ENCODE data around the gene LONP1. TPM values are rescaled to one million over a fixed set of nuclear protein-coding genes. Genes with fewer than 3 reads are reported as not detected.

The LONP1 gene
- polyA plus RNA-seq, 2 of the 4 experiments (the other 2 are of a cell fraction), result 42.7 to 68.9 TPM

DNA sequence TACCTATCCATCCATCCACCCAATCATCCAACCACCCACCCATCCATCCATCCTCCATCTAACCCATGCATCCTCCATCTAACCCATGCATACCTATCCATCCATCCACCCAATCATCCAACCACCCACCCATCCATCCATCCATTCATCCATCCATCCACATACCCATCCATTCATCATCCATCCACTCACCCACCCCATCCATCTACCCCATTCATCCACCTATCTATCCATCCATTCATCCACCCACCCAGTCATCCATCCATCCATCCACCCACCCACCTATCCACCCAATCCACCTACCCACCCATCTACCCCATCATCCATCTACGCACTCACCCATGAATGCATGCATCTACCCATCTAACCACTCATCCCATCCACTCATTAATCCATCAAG, 46.2 kb downstream of the LONP1 start:
- CTCF ChIA-PET, result no interaction called here
- DNase-seq (ENCODE audit: low read depth in 1 of 2, low spot score in 1 of 2) (no peak), ATAC-seq (no peak), FAIRE-seq (no peak)
- Histone ChIP-seq H3K9me3 (no peaks in the 10 kb centered on the region), H3K4me1 (no peaks in the 10 kb centered on the region), H3K4me3 (no peak overlapping the region), H3K27ac (no peak overlapping the region), H3K4me2 (no peak overlapping the region)
- TF ChIP-seq CBX2 (IDR thresholded peaks at IDR 0.05; ENCODE audit: borderline replicate concordance, low read depth) (no peak), RAD21 (conservative IDR thresholded peaks at IDR 0.05 in 1 of 2, IDR thresholded peaks at IDR 0.05 in 1 of 2) (no peak), SMC3 (IDR thresholded peaks at IDR 0.05) (no peak), HOXA7 (CRISPR knock-in tag; IDR thresholded peaks at IDR 0.05) (no peak), MYC (IDR thresholded peaks at IDR 0.05; ENCODE audit: borderline replicate concordance, low read length) (no peak), FOXS1 (CRISPR knock-in tag; IDR thresholded peaks at IDR 0.05) (no peak), CHD4 (IDR thresholded peaks at IDR 0.05; ENCODE audit: borderline replicate concordance) (no peak), FOSL2 (IDR thresholded peaks at IDR 0.05) (no peak), FOSL2 (CRISPR knock-in tag; IDR thresholded peaks at IDR 0.05) (no peak), SREBF2 (IDR thresholded peaks at IDR 0.05) (no peak), RFX5 (IDR thresholded peaks at IDR 0.05) (no peak), JUNB (IDR thresholded peaks at IDR 0.05) (no peak), RNF2 (IDR thresholded peaks at IDR 0.05; ENCODE audit: borderline replicate concordance, low read depth) (no peak)
- TF ChIP-seq, protein P1, sequence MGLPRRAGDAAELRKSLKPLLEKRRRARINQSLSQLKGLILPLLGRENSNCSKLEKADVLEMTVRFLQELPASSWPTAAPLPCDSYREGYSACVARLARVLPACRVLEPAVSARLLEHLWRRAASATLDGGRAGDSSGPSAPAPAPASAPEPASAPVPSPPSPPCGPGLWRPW (IDR thresholded peaks at IDR 0.05), result no peak
- TF ChIP-seq, protein P2, sequence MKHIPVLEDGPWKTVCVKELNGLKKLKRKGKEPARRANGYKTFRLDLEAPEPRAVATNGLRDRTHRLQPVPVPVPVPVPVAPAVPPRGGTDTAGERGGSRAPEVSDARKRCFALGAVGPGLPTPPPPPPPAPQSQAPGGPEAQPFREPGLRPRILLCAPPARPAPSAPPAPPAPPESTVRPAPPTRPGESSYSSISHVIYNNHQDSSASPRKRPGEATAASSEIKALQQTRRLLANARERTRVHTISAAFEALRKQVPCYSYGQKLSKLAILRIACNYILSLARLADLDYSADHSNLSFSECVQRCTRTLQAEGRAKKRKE (CRISPR knock-in tag; IDR thresholded peaks at IDR 0.05; ENCODE audit: low read depth), result no peak
- 100% methylated on average over 1 of the region's 1 CpG for WGBS (ENCODE audit: missing lambda C conversion rate)
- POLR2A ChIA-PET, result no interaction called here

DNA sequence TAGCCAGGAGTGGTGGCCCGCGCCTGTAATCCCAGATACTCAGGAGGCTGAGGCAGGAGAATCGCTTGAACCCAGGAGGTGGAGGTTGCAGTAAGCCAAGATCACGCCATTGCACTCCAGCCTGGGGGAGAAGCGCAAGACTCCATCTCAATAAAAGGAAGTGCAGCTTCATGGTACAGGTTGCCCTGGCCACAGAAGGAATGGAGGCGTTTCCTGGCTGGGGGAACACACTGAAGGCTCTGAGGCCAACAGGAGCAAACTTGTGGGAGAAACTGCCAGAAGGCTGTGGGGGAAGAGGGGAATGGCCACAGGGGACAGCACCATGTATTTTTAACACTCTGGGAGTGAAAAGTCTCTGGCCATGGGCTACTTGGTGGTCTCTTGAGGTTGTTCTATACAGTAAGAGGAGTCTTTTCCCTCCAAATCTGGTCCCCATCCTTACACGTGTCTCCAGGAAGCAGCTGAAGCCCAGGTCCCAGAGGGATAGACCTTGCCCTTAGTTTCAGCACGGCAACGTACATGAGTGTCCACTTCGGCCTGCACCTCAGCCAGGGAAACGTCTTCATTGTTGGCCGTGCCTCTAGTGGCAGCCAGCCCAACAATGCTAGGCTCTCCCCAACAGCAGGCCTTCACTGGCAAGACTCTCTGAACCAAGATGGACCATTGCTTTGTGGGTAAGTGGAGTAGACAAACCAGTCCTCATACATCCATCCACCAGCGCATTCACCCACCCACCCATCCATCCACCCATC, 47.1 kb downstream of the LONP1 start:
- H3K4me3 ChIP-seq, result no peak overlapping the region
- H3K4me1 ChIP-seq, result no peaks in the 10 kb centered on the region
- no peak overlapping the region for H3K27ac ChIP-seq
- ChIA-PET POLR2A (no interaction called here), CTCF (no interaction called here)
- H3K9me3 ChIP-seq, result no peaks in the 10 kb centered on the region
- FAIRE-seq (no peak), DNase-seq (ENCODE audit: low read depth in 1 of 2, low spot score in 1 of 2) (no peak), ATAC-seq (no peak)
- H3K4me2 ChIP-seq, result no peak overlapping the region
- TF ChIP-seq CBX8 (IDR thresholded peaks at IDR 0.05), result no peak
- TF ChIP-seq, protein P3, sequence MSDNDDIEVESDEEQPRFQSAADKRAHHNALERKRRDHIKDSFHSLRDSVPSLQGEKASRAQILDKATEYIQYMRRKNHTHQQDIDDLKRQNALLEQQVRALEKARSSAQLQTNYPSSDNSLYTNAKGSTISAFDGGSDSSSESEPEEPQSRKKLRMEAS (IDR thresholded peaks at IDR 0.05), result no peak
- TF ChIP-seq POLR2AphosphoS2 (conservative IDR thresholded peaks at IDR 0.05; ENCODE audit: low read length), result no peak
- TF ChIP-seq, protein P4, sequence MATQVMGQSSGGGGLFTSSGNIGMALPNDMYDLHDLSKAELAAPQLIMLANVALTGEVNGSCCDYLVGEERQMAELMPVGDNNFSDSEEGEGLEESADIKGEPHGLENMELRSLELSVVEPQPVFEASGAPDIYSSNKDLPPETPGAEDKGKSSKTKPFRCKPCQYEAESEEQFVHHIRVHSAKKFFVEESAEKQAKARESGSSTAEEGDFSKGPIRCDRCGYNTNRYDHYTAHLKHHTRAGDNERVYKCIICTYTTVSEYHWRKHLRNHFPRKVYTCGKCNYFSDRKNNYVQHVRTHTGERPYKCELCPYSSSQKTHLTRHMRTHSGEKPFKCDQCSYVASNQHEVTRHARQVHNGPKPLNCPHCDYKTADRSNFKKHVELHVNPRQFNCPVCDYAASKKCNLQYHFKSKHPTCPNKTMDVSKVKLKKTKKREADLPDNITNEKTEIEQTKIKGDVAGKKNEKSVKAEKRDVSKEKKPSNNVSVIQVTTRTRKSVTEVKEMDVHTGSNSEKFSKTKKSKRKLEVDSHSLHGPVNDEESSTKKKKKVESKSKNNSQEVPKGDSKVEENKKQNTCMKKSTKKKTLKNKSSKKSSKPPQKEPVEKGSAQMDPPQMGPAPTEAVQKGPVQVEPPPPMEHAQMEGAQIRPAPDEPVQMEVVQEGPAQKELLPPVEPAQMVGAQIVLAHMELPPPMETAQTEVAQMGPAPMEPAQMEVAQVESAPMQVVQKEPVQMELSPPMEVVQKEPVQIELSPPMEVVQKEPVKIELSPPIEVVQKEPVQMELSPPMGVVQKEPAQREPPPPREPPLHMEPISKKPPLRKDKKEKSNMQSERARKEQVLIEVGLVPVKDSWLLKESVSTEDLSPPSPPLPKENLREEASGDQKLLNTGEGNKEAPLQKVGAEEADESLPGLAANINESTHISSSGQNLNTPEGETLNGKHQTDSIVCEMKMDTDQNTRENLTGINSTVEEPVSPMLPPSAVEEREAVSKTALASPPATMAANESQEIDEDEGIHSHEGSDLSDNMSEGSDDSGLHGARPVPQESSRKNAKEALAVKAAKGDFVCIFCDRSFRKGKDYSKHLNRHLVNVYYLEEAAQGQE (IDR thresholded peaks at IDR 0.05), result no peak
- TF ChIP-seq SMC3 (IDR thresholded peaks at IDR 0.05), result no peak
- TF ChIP-seq JUNB (IDR thresholded peaks at IDR 0.05), result no peak
- TF ChIP-seq CHD2 (IDR thresholded peaks at IDR 0.05; ENCODE audit: low read length, partially characterized antibody), result no peak
- TF ChIP-seq NR3C1 (IDR thresholded peaks at IDR 0.05), result no peak
- TF ChIP-seq HOXB5 (CRISPR knock-in tag; IDR thresholded peaks at IDR 0.05), result no peak
- TF ChIP-seq GATA3 (IDR thresholded peaks at IDR 0.05; ENCODE audit: borderline replicate concordance), result no peak
- TF ChIP-seq HDAC2 (IDR thresholded peaks at IDR 0.05), result no peak
- no peak for TF ChIP-seq ZSCAN20 (CRISPR knock-in tag; IDR thresholded peaks at IDR 0.05)
- TF ChIP-seq FOSB (CRISPR knock-in tag; IDR thresholded peaks at IDR 0.05), result no peak
- 91% methylated on average over 13 of the region's 13 CpGs for WGBS (ENCODE audit: missing lambda C conversion rate)

All from A549 (cell line).